Endothelial cell of umbilical vein (primary cell): ENCODE data around the gene MRPL24. TPM values are rescaled to one million over a fixed set of nuclear protein-coding genes. Genes with fewer than 3 reads are reported as not detected.

Experiments used
- BruUV-seq: library from RNA; stranded (reverse); fragments of 400-500 nt; replicated peaks from 2 replicates; lab custom pipeline; 2021; lab: Mats Ljungman, UMichigan
- CTCF ChIA-PET: fragments of 300-600, 350-600 bp; sonication (Branson Sonifier 250); formaldehyde crosslinking; loops from one replicate; lab custom pipeline; 2021; ENCODE audit warnings: antibody characterized with exemption, inconsistent platforms; lab: Charles Lee
- POLR2A ChIA-PET: fragments of 300-600, 350-600 bp; sonication (Branson Sonifier 250); formaldehyde crosslinking; loops from one replicate; lab custom pipeline; 2021; ENCODE audit warnings: antibody characterized with exemption, inconsistent platforms; lab: Charles Lee
- DNase-seq: peaks from one replicate; pipeline ENCODE4 v3.0.0-alpha.2; 2011; ENCODE audit warnings: low read depth, low spot score
- FAIRE-seq: peaks from 2 replicates; lab custom pipeline; 2011; peaks lifted over from hg19 to GRCh38; lab: Jason Lieb, UNC
- H2AFZ ChIP-seq: 2 replicates; pipeline ENCODE4 v1.6.0; 2012; ENCODE audit warnings: low read depth, low read length, control low read depth, inconsistent platforms
- H3K27ac ChIP-seq: 2 replicates; pipeline ENCODE4 v1.5.1; 2011; ENCODE audit warnings: low read depth, mild to moderate bottlenecking, control low read depth, low read length, moderate library complexity; ENCODE audit not compliant: insufficient read depth
- H3K27me3 ChIP-seq, 2 experiments: 2 replicates each; pipeline versions ENCODE4 v1.6.0 to v1.6.1; 2011; ENCODE audit warnings: low read length in 2 of 2, mixed read lengths in 1 of 2; ENCODE audit not compliant: control insufficient read depth in 2 of 2, insufficient read depth in 2 of 2
- H3K36me3 ChIP-seq, 2 experiments: 2 replicates in 1 of 2; 3 replicates in 1 of 2; pipeline ENCODE4 v1.5.1; 2011; ENCODE audit warnings: low read length in 2 of 2, mild to moderate bottlenecking in 1 of 2, moderate library complexity in 1 of 2; ENCODE audit not compliant: control insufficient read depth in 2 of 2, insufficient read depth in 2 of 2; ENCODE audit errors: extremely low read depth in 1 of 2
- H3K4me1 ChIP-seq: 3 replicates; pipeline ENCODE4 v1.5.1; 2011; ENCODE audit warnings: mild to moderate bottlenecking, low read length; ENCODE audit not compliant: control insufficient read depth, insufficient read depth; ENCODE audit errors: extremely low read depth
- H3K4me2 ChIP-seq: 2 replicates; pipeline ENCODE4 v1.6.1; 2011; ENCODE audit warnings: low read length, control low read depth, mixed read lengths; ENCODE audit not compliant: insufficient read depth
- H3K4me3 ChIP-seq, 3 experiments: fragments of 200-600 bp in 1 of 3; sonication (generic), shearing (Covaris generic) in 1 of 3; replicated peaks in 1 of 3; 2 replicates each; pipeline ENCODE4 v1.5.1; 2011 to 2016; ENCODE audit warnings: control low read depth in 3 of 3, low read length in 3 of 3, mild to moderate bottlenecking in 2 of 3, inconsistent platforms in 1 of 3, low read depth in 1 of 3, moderate library complexity in 1 of 3; ENCODE audit not compliant: insufficient read depth in 1 of 3
- H3K79me2 ChIP-seq: 2 replicates; pipeline ENCODE4 v1.6.0; 2012; ENCODE audit warnings: low read length, inconsistent platforms; ENCODE audit not compliant: control insufficient read depth, insufficient read depth
- H3K9ac ChIP-seq: replicated peaks from 2 replicates; pipeline ENCODE3; 2011; ENCODE audit warnings: low read length, control low read depth; ENCODE audit not compliant: insufficient read depth; ENCODE audit errors: extremely low read depth
- H3K9me1 ChIP-seq: replicated peaks from 3 replicates; pipeline ENCODE4 v1.6.0; 2011; ENCODE audit warnings: mild to moderate bottlenecking, low read length; ENCODE audit not compliant: control insufficient read depth, insufficient read depth; ENCODE audit errors: extremely low read depth
- H3K9me3 ChIP-seq: replicated peaks from 2 replicates; pipeline ENCODE4 v1.5.1; 2012; ENCODE audit warnings: low read length, inconsistent platforms; ENCODE audit not compliant: control insufficient read depth, insufficient read depth
- H4K20me1 ChIP-seq: replicated peaks from 2 replicates; pipeline ENCODE3; 2011; ENCODE audit warnings: mild to moderate bottlenecking, low read length; ENCODE audit not compliant: control insufficient read depth, insufficient read depth; ENCODE audit errors: extremely low read depth
- FOS ChIP-seq: IDR thresholded peaks from 2 replicates; pipeline ENCODE4 v1.6.1; 2011; ENCODE audit warnings: mild to moderate bottlenecking, low read length, moderate library complexity, borderline replicate concordance; ENCODE audit not compliant: insufficient read depth
- GATA2 ChIP-seq: IDR thresholded peaks from 2 replicates; pipeline ENCODE4 v1.7.0; 2011; ENCODE audit warnings: low read depth, mild to moderate bottlenecking, moderate library complexity, mixed read lengths, low read length; ENCODE audit not compliant: insufficient read length, insufficient read depth
- JUN ChIP-seq: IDR thresholded peaks from 2 replicates; pipeline ENCODE4 v1.6.1; 2011; ENCODE audit warnings: borderline replicate concordance, low read depth; ENCODE audit not compliant: insufficient read length, insufficient read depth
- MAX ChIP-seq: IDR thresholded peaks from 2 replicates; pipeline ENCODE4 v1.6.1; 2011; ENCODE audit not compliant: insufficient read depth, insufficient read length
- MYC ChIP-seq: IDR thresholded peaks from one replicate; pipeline ENCODE4 v1.6.1; 2011; ENCODE audit warnings: mild to moderate bottlenecking, low read depth, low read length
- POLR2A ChIP-seq: IDR thresholded peaks from 2 replicates; pipeline ENCODE4 v1.6.1; 2012; ENCODE audit warnings: low read depth, mild to moderate bottlenecking, control low read depth, low read length
- POLR2AphosphoS5 ChIP-seq: IDR thresholded peaks from 2 replicates; pipeline ENCODE4 v1.6.1; 2012; ENCODE audit warnings: low read depth, mild to moderate bottlenecking, control low read depth, low read length, moderate library complexity; ENCODE audit not compliant: insufficient read depth
- dilution Hi-C: fragments of 300-500 bp; cut with MboI; formaldehyde crosslinking; loops from one replicate; pipeline ENCODE4 v1.15.0; 2019; ENCODE audit warnings: low sequenced_read_pairs; ENCODE audit not compliant: extremely low pct_ligation_motif_present
- intact Hi-C: fragments of 100-400 bp; cut with micrococcal nuclease; formaldehyde crosslinking; loops from one replicate; pipeline ENCODE4 v1.10.0; 2022
- polyA plus RNA-seq, 4 experiments: library from polyadenylated mRNA; depleted of rRNA in 3 of 4; stranded (reverse) in 3 of 4; unstranded in 1 of 4; fragments of >200 nt; gene quantifications; 2 replicates each; pipeline versions ENCODE4 v1.2.1 to v1.2.3, GENCODE V29; 2011 to 2012; ENCODE audit warnings: missing spikeins in 1 of 4
- total RNA-seq: library from RNA; stranded (reverse); gene quantifications from 2 replicates; pipeline ENCODE4 v1.2.3, GENCODE V29; 2021
- TF ChIP-seq, protein P1 (sequence below), 2 donors: IDR thresholded peaks; 1 replicate in 1 of 2; 2 replicates in 1 of 2; pipeline ENCODE4 v1.5.1; 2011; ENCODE audit warnings: low read length in 2 of 2, mild to moderate bottlenecking in 2 of 2, moderate library complexity in 2 of 2, control low read depth in 1 of 2, inconsistent platforms in 1 of 2, low read depth in 1 of 2; ENCODE audit not compliant: insufficient read depth in 1 of 2; ENCODE audit errors: extremely low read depth in 1 of 2

Gene MRPL24
- total and polyA plus RNA-seq, 2 donors (not counting 3 experiments of a cell fraction or from before 2014, with no cell fraction given), result 47.9 to 77.7 TPM

DNA sequence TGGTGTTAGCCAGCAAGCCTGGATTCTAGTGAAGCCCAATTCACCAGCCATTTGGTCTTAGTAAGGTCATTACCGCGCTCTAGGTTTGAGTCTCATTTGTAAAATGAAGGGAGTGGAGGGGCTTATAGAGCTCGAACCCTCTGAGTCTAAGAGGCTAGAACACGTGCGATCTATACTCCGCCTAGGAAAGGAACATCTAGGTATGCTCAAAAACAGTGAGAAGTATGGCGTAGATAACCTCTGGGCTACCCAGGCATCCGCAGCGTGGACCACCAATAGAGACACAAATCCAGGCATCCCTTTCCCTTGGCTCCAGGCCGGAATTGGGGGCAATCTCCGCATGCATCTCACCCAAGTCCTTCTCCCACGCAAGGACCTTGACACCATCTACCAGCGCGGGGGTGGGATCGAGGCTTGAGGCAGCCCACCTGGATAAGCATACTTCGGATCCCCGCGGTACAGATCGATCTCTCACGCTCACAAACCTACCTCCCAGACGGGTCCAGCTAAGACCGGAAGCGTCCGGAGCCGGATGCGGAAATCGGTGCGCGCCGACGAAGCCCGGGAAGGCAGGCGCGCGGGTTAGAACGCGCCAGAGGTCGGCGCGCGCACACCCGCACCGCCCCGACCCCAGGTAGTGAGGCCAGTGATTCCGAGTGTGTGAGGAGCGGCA is 12.8 kb downstream of the MRPL24 start, which contains the start of gene METTL25B:
Gene METTL25B (plus strand): TSS at position 544 of the 673 bp plus-strand sequence. CDS start 636 bp downstream, outside the sequence.
- FAIRE-seq (peak; percentile 66), DNase-seq (peak; percentile 53)
- H3K4me1 ChIP-seq, result peaks cover 32% of the 10 kb centered on the region
- peak within 1 kb of the TSS; percentile 80 for H3K9ac ChIP-seq
- no peaks in the 10 kb centered on the region for H3K27me3 ChIP-seq
- dilution Hi-C loops (no loop called here), intact Hi-C loops (loop anchor here (1.0 kb wide), 4 partner anchors 13 to 39 kb away; partner anchors contain the start of genes HDGF, MRPL24 and PRCC)
- CTCF ChIA-PET, result interaction anchor here (0.5 to 5.3 kb wide), 19 partner anchors 13 to 1439 kb away, joined by 3 to 546 read pairs (median 18); partner anchors contain the start of genes HDGF, INSRR, MRPL24 and NES
- H3K79me2 ChIP-seq, result peaks cover 51% of the 10 kb centered on the region
- H3K4me2 ChIP-seq, result peak within 1 kb of the TSS; percentile 89
- TF ChIP-seq MYC, result no peak
- no peak for TF ChIP-seq FOS
- peak; percentile 37 for TF ChIP-seq POLR2AphosphoS5
- peak; percentile 78 for TF ChIP-seq POLR2A
- TF ChIP-seq JUN, result no peak
- TF ChIP-seq, protein P1, sequence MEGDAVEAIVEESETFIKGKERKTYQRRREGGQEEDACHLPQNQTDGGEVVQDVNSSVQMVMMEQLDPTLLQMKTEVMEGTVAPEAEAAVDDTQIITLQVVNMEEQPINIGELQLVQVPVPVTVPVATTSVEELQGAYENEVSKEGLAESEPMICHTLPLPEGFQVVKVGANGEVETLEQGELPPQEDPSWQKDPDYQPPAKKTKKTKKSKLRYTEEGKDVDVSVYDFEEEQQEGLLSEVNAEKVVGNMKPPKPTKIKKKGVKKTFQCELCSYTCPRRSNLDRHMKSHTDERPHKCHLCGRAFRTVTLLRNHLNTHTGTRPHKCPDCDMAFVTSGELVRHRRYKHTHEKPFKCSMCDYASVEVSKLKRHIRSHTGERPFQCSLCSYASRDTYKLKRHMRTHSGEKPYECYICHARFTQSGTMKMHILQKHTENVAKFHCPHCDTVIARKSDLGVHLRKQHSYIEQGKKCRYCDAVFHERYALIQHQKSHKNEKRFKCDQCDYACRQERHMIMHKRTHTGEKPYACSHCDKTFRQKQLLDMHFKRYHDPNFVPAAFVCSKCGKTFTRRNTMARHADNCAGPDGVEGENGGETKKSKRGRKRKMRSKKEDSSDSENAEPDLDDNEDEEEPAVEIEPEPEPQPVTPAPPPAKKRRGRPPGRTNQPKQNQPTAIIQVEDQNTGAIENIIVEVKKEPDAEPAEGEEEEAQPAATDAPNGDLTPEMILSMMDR (IDR thresholded peaks at IDR 0.05; ENCODE audit: extremely low read depth in 1 of 2, insufficient read depth in 1 of 2, low read depth in 1 of 2, low read length in 2 of 2), result no peak
- TF ChIP-seq MAX, result no peak
- TF ChIP-seq GATA2, result no peak
- H3K4me3 ChIP-seq, result peak within 1 kb of the TSS; percentile 56 to 94 (median 79)
- H2AFZ ChIP-seq, result peak within 1 kb of the TSS; percentile 63
- POLR2A ChIA-PET, result interaction anchor here (0.6 to 1.5 kb wide), 9 partner anchors 13 to 220 kb away, joined by 3 to 15 read pairs (median 3); partner anchors contain the start of genes MRPL24 and PRCC
- BruUV-seq, result TSS peak; percentile 69
- peak within 1 kb of the TSS; percentile 83 for H3K27ac ChIP-seq
- no peaks in the 10 kb centered on the region for H3K9me1 ChIP-seq
- peaks cover 10 to 15% of the 10 kb centered on the region in 2 experiments for H3K36me3 ChIP-seq
- H4K20me1 ChIP-seq, result peaks cover 7% of the 10 kb centered on the region
- H3K9me3 ChIP-seq, result no peaks in the 10 kb centered on the region
